Measurements from ENCODE around the gene OR2T27. TPM values are rescaled to one million over a fixed set of nuclear protein-coding genes. Genes with fewer than 3 reads are reported as not detected.
"Not testable (repeated sequence)": the region's sequence is repeated elsewhere in the genome, so short reads cannot be mapped to it uniquely, and the experiment has no call there.

The OR2T27 gene
- total RNA-seq, 1 donor from 2014 or later: not detected

- not testable (repeated sequence) for DNase-seq (ENCODE audit: extremely low read depth, low read depth, low spot score)
Observed at GRCh38 chr1:248641583-248641982, 13.7 kb downstream of the OR2T27 start.

- not testable (repeated sequence) for DNase-seq (ENCODE audit: extremely low read depth, low read depth, low spot score)
Observed at GRCh38 chr1:248640906-248641305, 14.4 kb downstream of the OR2T27 start.

GRCh38 chr1:248639652-248640051 is 15.7 kb downstream of the OR2T27 start:
- not testable (repeated sequence) for DNase-seq (ENCODE audit: extremely low read depth, low read depth, low spot score)

- DNase-seq (ENCODE audit: extremely low read depth, low read depth, low spot score): not testable (repeated sequence)
Observed at GRCh38 chr1:248636612-248637011, 18.7 kb downstream of the OR2T27 start.

- DNase-seq (ENCODE audit: extremely low read depth, low read depth, low spot score): not testable (repeated sequence)
Observed at GRCh38 chr1:248634991-248635390, 20.3 kb downstream of the OR2T27 start, which contains the start of gene OR2T11. TSS of gene OR2T11 (minus strand) at chr1:248635091. CDS start at chr1:248627128, 7,963 bp downstream.

GRCh38 chr1:248631354-248632008 is 23.8 kb downstream of the OR2T27 start:
- DNase-seq (ENCODE audit: extremely low read depth, low read depth, low spot score): no peak

- no peak for DNase-seq (ENCODE audit: extremely low read depth, low read depth, low spot score)
Observed at GRCh38 chr1:248630551-248630950, 24.8 kb downstream of the OR2T27 start.

GRCh38 chr1:248627971-248628844 is 27.1 kb downstream of the OR2T27 start:
- no peak for DNase-seq (ENCODE audit: extremely low read depth, low read depth, low spot score)

GRCh38 chr1:248625971-248626370 is 29.4 kb downstream of the OR2T27 start:
- no peak for DNase-seq (ENCODE audit: extremely low read depth, low read depth, low spot score)

- no peak for DNase-seq (ENCODE audit: extremely low read depth, low read depth, low spot score)
Observed at GRCh38 chr1:248625166-248625565, 30.2 kb downstream of the OR2T27 start.

GRCh38 chr1:248622570-248623001 is 32.7 kb downstream of the OR2T27 start:
- DNase-seq (ENCODE audit: extremely low read depth, low read depth, low spot score): no peak

- no peak for DNase-seq (ENCODE audit: extremely low read depth, low read depth, low spot score)
Observed at GRCh38 chr1:248621770-248622169, 33.6 kb downstream of the OR2T27 start.

- DNase-seq (ENCODE audit: extremely low read depth, low read depth, low spot score): no peak
Observed at GRCh38 chr1:248618878-248619277, 36.5 kb downstream of the OR2T27 start.

- DNase-seq (ENCODE audit: extremely low read depth, low read depth, low spot score): no peak
Observed at GRCh38 chr1:248618119-248618518, 37.2 kb downstream of the OR2T27 start.

GRCh38 chr1:248613742-248614141 is 41.6 kb downstream of the OR2T27 start:
- no peak for DNase-seq (ENCODE audit: extremely low read depth, low read depth, low spot score)

- no peak for DNase-seq (ENCODE audit: extremely low read depth, low read depth, low spot score)
Observed at GRCh38 chr1:248611883-248612414, 43.4 kb downstream of the OR2T27 start.

- DNase-seq (ENCODE audit: extremely low read depth, low read depth, low spot score): no peak
Observed at GRCh38 chr1:248610301-248610700, 45.0 kb downstream of the OR2T27 start.
